Naive thymus-derived CD8-positive, alpha-beta T cell (primary cell): ENCODE data around the gene ZNF133. TPM values are rescaled to one million over a fixed set of nuclear protein-coding genes. Genes with fewer than 3 reads are reported as not detected.
A peak's percentile ranks its signal among the peaks of the same experiment; 100 is the strongest.
"Not testable (repeated sequence)": the region's sequence is repeated elsewhere in the genome, so short reads cannot be mapped to it uniquely, and the experiment has no call there.

Source experiments
- ATAC-seq, 2 donors: fragments of 150-1000 bp; cut with Tn5 transposase in 1 of 2; sonication (Bioruptor Pico), chemical (Tn5 transposase) in 1 of 2; 1 replicate in 1 of 2; 2 replicates in 1 of 2; pipeline ENCODE4 v1.10.0; 2021; ENCODE audit warnings: mild to moderate bottlenecking in 2 of 2, moderate library complexity in 2 of 2
- POLR2A ChIA-PET: fragments of 350-600 bp; sonication (Branson Sonifier 250); formaldehyde crosslinking; loops from one replicate; lab custom pipeline; 2021; ENCODE audit warnings: antibody characterized with exemption; lab: Charles Lee
- DNase-seq, 10 donors: peaks; one replicate each; pipeline versions ENCODE4 v3.0.0 to v3.0.0-alpha.2; 2020 to 2022
- H3K27ac Mint-ChIP-seq, 10 donors: one replicate each; pipeline ENCODE4 v1.8.0; 2020 to 2022; ENCODE audit warnings: mild to moderate bottlenecking in 10 of 10, mixed read lengths in 10 of 10, moderate library complexity in 4 of 10, inconsistent platforms in 1 of 10
- H3K27me3 Mint-ChIP-seq, 5 donors: one replicate each; pipeline ENCODE4 v1.8.0; 2021 to 2022; ENCODE audit warnings: mixed read lengths in 5 of 5
- H3K36me3 Mint-ChIP-seq, 3 donors: one replicate each; pipeline ENCODE4 v1.8.0; 2020 to 2022; ENCODE audit warnings: mixed read lengths in 3 of 3, mild to moderate bottlenecking in 2 of 3, inconsistent platforms in 1 of 3
- H3K4me1 Mint-ChIP-seq, 4 donors: one replicate each; pipeline ENCODE4 v1.8.0; 2021 to 2022; ENCODE audit warnings: mixed read lengths in 4 of 4
- H3K4me3 Mint-ChIP-seq, 10 donors: one replicate each; pipeline ENCODE4 v1.8.0; 2020 to 2022; ENCODE audit warnings: mild to moderate bottlenecking in 10 of 10, mixed read lengths in 10 of 10, moderate library complexity in 6 of 10, inconsistent platforms in 1 of 10
- H3K9me3 Mint-ChIP-seq, 9 donors: one replicate each; pipeline ENCODE4 v1.8.0; 2020 to 2022; ENCODE audit warnings: mixed read lengths in 9 of 9, mild to moderate bottlenecking in 3 of 9, inconsistent platforms in 1 of 9, moderate library complexity in 1 of 9
- polyA plus RNA-seq, 3 donors: library from polyadenylated mRNA; unstranded; fragments of 300-500 nt; fragmentation: Illumina TruSeq; gene quantifications; one replicate each; pipeline ENCODE4 v1.2.3, GENCODE V29; 2021
- total RNA-seq, 8 experiments: library from RNA in 2 of 8; stranded (reverse) in 2 of 8; gene quantifications; one replicate each; pipeline ENCODE4 v1.2.3 and lab custom pipeline; 2021 to 2026

Gene ZNF133
- total and polyA plus RNA-seq, 5 experiments from 2014 or later = 4.3 to 9.3 (median 6.8) TPM

DNA sequence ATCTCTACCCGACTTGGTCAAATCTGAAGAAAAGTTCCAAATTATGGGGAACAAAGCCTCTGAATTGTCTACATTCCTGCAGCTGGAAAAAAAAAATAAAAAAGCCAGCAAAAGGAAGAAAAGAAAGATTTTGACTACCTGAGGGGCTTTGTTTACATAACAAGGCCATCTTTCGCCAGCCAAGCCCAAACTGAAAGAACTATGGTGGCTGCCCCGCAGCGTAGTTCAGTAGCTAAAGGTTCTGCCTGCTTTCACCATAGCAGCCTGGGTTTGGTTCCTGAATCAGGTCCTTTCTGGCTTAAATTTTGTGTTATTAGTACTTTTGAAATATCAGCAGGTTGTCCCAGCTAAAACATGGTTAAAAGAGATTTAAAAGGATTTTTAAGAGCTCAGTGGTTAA is 35.4 kb downstream of the ZNF133 start:
- H3K4me1 Mint-ChIP-seq = no peaks in the 10 kb centered on the region
- no peak overlapping the region for H3K4me3 Mint-ChIP-seq
- peaks cover 0 to 24% (median 6%) of the 10 kb centered on the region in 9 donors for H3K9me3 Mint-ChIP-seq
- H3K27me3 Mint-ChIP-seq = no peaks in the 10 kb centered on the region
- H3K27ac Mint-ChIP-seq = no peak overlapping the region
- no peak for ATAC-seq
- H3K36me3 Mint-ChIP-seq = peaks cover 2 to 11% (median 7%) of the 10 kb centered on the region in 3 donors
- POLR2A ChIA-PET = no interaction called here
- no peak for DNase-seq

DNA sequence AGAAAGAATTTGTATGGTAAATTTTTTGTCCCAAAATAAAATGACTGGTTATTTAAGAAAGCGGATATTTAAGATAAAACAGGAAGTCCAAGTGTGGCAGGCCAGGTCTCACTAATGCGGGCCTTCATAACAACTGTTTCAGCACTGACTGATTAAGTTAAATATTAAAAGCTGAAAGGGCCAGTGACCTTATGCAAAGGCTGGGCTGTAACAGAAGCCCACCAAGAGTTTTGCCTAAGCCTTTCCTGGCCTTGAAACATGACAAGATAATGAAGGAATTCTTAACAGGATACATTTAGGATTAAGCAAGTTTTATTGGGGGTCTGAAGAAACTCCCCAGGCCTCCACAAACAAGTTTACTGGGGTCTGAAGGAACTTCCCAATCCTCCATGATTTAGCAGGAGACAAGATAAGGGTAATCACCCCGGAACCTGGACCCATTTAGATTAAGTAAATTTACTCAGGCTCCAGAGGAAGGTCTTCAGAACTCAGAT is 36.3 kb downstream of the ZNF133 start:
- POLR2A ChIA-PET = no interaction called here
- no peak for ATAC-seq
- DNase-seq = no peak
- no peaks in the 10 kb centered on the region for H3K4me1 Mint-ChIP-seq
- H3K27ac Mint-ChIP-seq = no peak overlapping the region
- H3K9me3 Mint-ChIP-seq = peaks cover 7 to 33% (median 11%) of the 10 kb centered on the region in 9 donors
- H3K27me3 Mint-ChIP-seq = peaks cover 0 to 3% (median 0%) of the 10 kb centered on the region in 5 donors
- H3K36me3 Mint-ChIP-seq = peaks cover 2 to 15% (median 13%) of the 10 kb centered on the region in 3 donors
- no peak overlapping the region for H3K4me3 Mint-ChIP-seq

GRCh38 chr20:18326990-18327389 is 38.7 kb downstream of the ZNF133 start:
- peaks cover 0 to 10% (median 1%) of the 10 kb centered on the region in 5 donors for H3K27me3 Mint-ChIP-seq
- H3K27ac Mint-ChIP-seq = no peak overlapping the region
- peaks cover 15 to 56% (median 32%) of the 10 kb centered on the region in 9 donors for H3K9me3 Mint-ChIP-seq
- ATAC-seq = no peak
- POLR2A ChIA-PET = no interaction called here
- peaks cover 2 to 35% (median 29%) of the 10 kb centered on the region in 3 donors for H3K36me3 Mint-ChIP-seq
- H3K4me3 Mint-ChIP-seq = no peak overlapping the region
- no peak for DNase-seq
- H3K4me1 Mint-ChIP-seq = no peaks in the 10 kb centered on the region

- no peak overlapping the region for H3K4me3 Mint-ChIP-seq
- no peak for ATAC-seq
Observed at GRCh38 chr20:18331694-18332093, 43.4 kb downstream of the ZNF133 start.

GRCh38 chr20:18349749-18350148 is 61.4 kb downstream of the ZNF133 start:
- H3K27ac Mint-ChIP-seq, H3K4me3 Mint-ChIP-seq, DNase-seq, ATAC-seq, H3K9me3 Mint-ChIP-seq, H3K4me1 Mint-ChIP-seq, POLR2A ChIA-PET, H3K36me3 Mint-ChIP-seq: not testable (repeated sequence)
- H3K27me3 Mint-ChIP-seq = peaks cover 9 to 29% (median 19%) of the 10 kb centered on the region in 5 donors

More at GRCh38 chr20:18331694-18332093, 43.4 kb downstream of the ZNF133 start:
- Mint-ChIP-seq H3K27ac (no peak overlapping the region), H3K27me3 (peaks cover 0 to 14% (median 3%) of the 10 kb centered on the region in 5 donors), H3K4me1 (no peaks in the 10 kb centered on the region), H3K36me3 (peaks cover 0 to 39% (median 26%) of the 10 kb centered on the region in 3 donors), H3K9me3 (peaks cover 17 to 86% (median 46%) of the 10 kb centered on the region in 9 donors)
- POLR2A ChIA-PET = no interaction called here
- no peak for DNase-seq

DNA sequence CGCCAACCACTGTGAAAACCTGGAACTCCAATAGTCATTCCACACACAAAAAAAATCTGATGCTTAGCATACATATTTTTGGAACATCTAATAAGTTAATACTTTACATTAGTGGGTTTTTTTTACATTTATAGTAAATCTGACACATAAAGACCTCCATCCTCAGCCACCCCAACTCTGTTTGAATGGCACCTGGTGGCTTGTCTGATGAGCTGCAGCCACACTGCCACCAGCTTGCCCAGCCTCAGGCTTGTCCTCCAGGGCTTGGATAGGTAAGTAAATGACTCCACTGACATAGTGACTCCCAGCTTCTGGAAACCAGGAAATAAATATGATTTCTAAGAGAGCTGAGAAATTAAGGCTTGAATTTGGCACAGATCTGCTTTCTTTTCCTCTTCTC is 71.5 kb downstream of the ZNF133 start:
- no peak for ATAC-seq
- peaks cover 0 to 9% (median 2%) of the 10 kb centered on the region in 9 donors for H3K9me3 Mint-ChIP-seq
- DNase-seq = no peak
- H3K4me3 Mint-ChIP-seq = no peak overlapping the region
- no peak overlapping the region for H3K27ac Mint-ChIP-seq
- POLR2A ChIA-PET = no interaction called here
- H3K4me1 Mint-ChIP-seq = peaks cover 0 to 2% (median 0%) of the 10 kb centered on the region in 4 donors
- H3K27me3 Mint-ChIP-seq = peaks cover 2 to 12% (median 4%) of the 10 kb centered on the region in 5 donors
- peaks cover 0 to 3% (median 0%) of the 10 kb centered on the region in 3 donors for H3K36me3 Mint-ChIP-seq

GRCh38 chr20:18360635-18361034 is 72.3 kb downstream of the ZNF133 start:
- Mint-ChIP-seq H3K4me1 (peaks cover 0 to 2% (median 0%) of the 10 kb centered on the region in 4 donors), H3K36me3 (no peaks in the 10 kb centered on the region), H3K27me3 (peaks cover 0 to 10% (median 0%) of the 10 kb centered on the region in 5 donors), H3K9me3 (peaks cover 0 to under 1% (median 0%) of the 10 kb centered on the region in 9 donors), H3K27ac (peak overlapping the region in 1 of 10 donors; percentile 15), H3K4me3 (no peak overlapping the region)
- POLR2A ChIA-PET = no interaction called here
- DNase-seq (no peak), ATAC-seq (no peak)

DNA sequence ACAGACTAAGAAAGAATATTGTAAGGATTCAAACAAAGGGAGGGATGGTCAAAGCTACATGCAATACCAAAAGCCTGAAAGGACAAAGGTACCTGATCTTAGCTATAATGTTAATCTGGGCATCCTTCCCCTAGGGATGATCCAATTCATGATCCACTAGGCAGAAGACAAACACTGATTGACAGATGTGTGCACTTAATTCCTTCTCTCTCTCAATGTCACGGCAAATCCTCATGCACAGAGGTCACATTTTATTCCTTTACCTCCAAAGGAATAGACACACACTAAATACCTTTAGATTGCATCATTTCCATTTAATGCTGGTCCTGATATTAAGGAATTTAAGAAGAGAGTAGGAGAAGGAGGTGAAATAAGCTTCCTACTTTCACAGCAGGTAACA is 73.4 kb downstream of the ZNF133 start:
- H3K36me3 Mint-ChIP-seq = no peaks in the 10 kb centered on the region
- DNase-seq (no peak), ATAC-seq (no peak)
- H3K27ac Mint-ChIP-seq = no peak overlapping the region
- POLR2A ChIA-PET = no interaction called here
- H3K27me3 Mint-ChIP-seq = peaks cover 0 to 10% (median 2%) of the 10 kb centered on the region in 5 donors
- H3K4me3 Mint-ChIP-seq = no peak overlapping the region
- no peaks in the 10 kb centered on the region for H3K9me3 Mint-ChIP-seq
- peaks cover 0 to 2% (median 0%) of the 10 kb centered on the region in 4 donors for H3K4me1 Mint-ChIP-seq

DNA sequence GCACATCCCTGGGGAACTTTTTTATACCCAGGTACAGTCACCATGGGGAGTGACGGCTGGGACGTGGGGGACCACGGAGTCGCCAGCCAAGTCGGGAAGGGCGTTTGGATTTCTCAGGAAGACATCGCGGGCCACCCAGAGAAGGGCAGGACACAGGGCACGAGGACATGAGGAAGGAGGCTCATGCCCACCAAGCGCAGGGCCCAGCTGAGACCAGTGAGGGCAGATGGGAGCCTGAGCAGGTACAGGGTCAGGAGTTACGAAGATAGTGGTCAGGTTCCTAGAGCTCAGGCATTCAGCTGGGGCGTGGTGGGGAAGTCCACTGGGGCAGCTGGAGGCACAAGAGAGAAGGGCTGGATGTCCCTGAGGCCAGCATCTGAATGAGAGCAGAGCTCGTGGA is 74.6 kb downstream of the ZNF133 start:
- Mint-ChIP-seq H3K36me3 (no peaks in the 10 kb centered on the region), H3K9me3 (no peaks in the 10 kb centered on the region), H3K4me1 (peaks cover 0 to 2% (median 0%) of the 10 kb centered on the region in 4 donors), H3K27ac (no peak overlapping the region), H3K27me3 (peaks cover 0 to 14% (median 0%) of the 10 kb centered on the region in 5 donors), H3K4me3 (no peak overlapping the region)
- DNase-seq (no peak), ATAC-seq (no peak)
- POLR2A ChIA-PET = no interaction called here

GRCh38 chr20:18363708-18364107 is 75.4 kb downstream of the ZNF133 start:
- Mint-ChIP-seq H3K4me3 (no peak overlapping the region), H3K9me3 (no peaks in the 10 kb centered on the region), H3K4me1 (peaks cover 0 to 2% (median 0%) of the 10 kb centered on the region in 4 donors), H3K27me3 (peaks cover 0 to 14% (median 0%) of the 10 kb centered on the region in 5 donors), H3K27ac (no peak overlapping the region), H3K36me3 (no peaks in the 10 kb centered on the region)
- POLR2A ChIA-PET = no interaction called here
- DNase-seq = no peak
- no peak for ATAC-seq

DNA sequence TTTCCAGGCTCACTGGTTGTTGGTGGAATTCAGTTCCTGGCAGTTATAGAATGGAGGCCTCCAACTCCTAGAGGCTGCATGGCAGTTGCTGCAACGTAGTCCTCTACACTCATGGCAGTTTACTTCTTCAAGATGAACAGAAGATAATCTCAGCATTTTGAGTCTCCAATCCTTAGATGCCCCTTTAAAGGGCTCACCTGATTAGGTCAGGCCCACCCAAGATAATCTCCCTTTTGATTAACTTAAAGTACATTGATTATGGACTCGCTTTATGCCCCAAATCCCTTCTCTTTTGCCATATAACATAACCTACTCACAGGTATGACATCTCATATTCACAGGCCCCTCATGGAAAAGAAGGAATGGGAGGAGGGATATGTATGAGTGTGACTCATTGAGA is 76.4 kb downstream of the ZNF133 start:
- POLR2A ChIA-PET = no interaction called here
- Mint-ChIP-seq H3K4me1 (peaks cover 0 to 2% (median 0%) of the 10 kb centered on the region in 4 donors), H3K9me3 (peaks cover 0 to 7% (median 0%) of the 10 kb centered on the region in 9 donors), H3K36me3 (no peaks in the 10 kb centered on the region), H3K27me3 (peaks cover 0 to 22% (median 0%) of the 10 kb centered on the region in 5 donors), H3K27ac (no peak overlapping the region), H3K4me3 (no peak overlapping the region)
- no peak for ATAC-seq
- no peak for DNase-seq
